MM.1S (cell line): ENCODE measurements around the gene API5.

ENCODE experiments used
- DNase-seq: peaks from one replicate; pipeline ENCODE4 v3.0.0-alpha.2; 2015
- H2AFZ ChIP-seq: fragments of 300-600 bp; sonication (generic); 2 replicates; pipeline ENCODE4 v1.6.0; 2016; ENCODE audit warnings: antibody characterized with exemption, low read length
- H3F3A ChIP-seq: fragments of 300-600 bp; sonication (generic); 2 replicates; pipeline ENCODE4 v1.6.1; 2016; ENCODE audit warnings: mild to moderate bottlenecking, antibody characterized with exemption, low read length, moderate library complexity, mixed read lengths; ENCODE audit not compliant: insufficient read depth
- H3K27ac ChIP-seq: fragments of 300-600 bp; sonication (generic); 2 replicates; pipeline ENCODE4 v1.5.1; 2016; ENCODE audit warnings: mild to moderate bottlenecking, low read length
- H3K27me3 ChIP-seq: fragments of 300-600 bp; sonication (generic); replicated peaks from 2 replicates; pipeline ENCODE4 v1.6.0; 2016; ENCODE audit warnings: low read length; ENCODE audit not compliant: insufficient read depth
- H3K36me3 ChIP-seq: fragments of 300-600 bp; sonication (generic); replicated peaks from 2 replicates; pipeline ENCODE4 v1.6.1; 2016; ENCODE audit warnings: mild to moderate bottlenecking, low read length, mixed read lengths; ENCODE audit not compliant: insufficient read depth
- H3K4me1 ChIP-seq: fragments of 300-600 bp; sonication (generic); 2 replicates; pipeline ENCODE4 v1.6.1; 2016; ENCODE audit warnings: low read length, mixed read lengths
- H3K4me2 ChIP-seq: fragments of 300-600 bp; sonication (generic); 2 replicates; pipeline ENCODE4 v1.6.0; 2016; ENCODE audit warnings: low read depth, low read length
- H3K4me3 ChIP-seq: fragments of 300-600 bp; sonication (generic); 2 replicates; pipeline ENCODE4 v1.5.1; 2016; ENCODE audit warnings: low read length, mixed read lengths
- H3K79me2 ChIP-seq: fragments of 300-600 bp; sonication (generic); 2 replicates; pipeline ENCODE4 v1.6.1; 2016; ENCODE audit warnings: mixed run types, low read length, mixed read lengths
- H3K9ac ChIP-seq: fragments of 300-600 bp; sonication (generic); 2 replicates; pipeline ENCODE4 v1.6.1; 2016; ENCODE audit warnings: low read length, mixed read lengths
- H3K9me2 ChIP-seq: fragments of 300-600 bp; sonication (generic); replicated peaks from 2 replicates; pipeline ENCODE4 v1.6.1; 2016; ENCODE audit warnings: mild to moderate bottlenecking, low read length, mixed read lengths; ENCODE audit not compliant: insufficient read depth
- H3K9me3 ChIP-seq: fragments of 300-600 bp; sonication (generic); replicated peaks from 2 replicates; pipeline ENCODE4 v1.6.1; 2016; ENCODE audit warnings: mild to moderate bottlenecking, low read length, mixed read lengths; ENCODE audit not compliant: insufficient read depth
- H4K20me1 ChIP-seq: fragments of 300-600 bp; sonication (generic); 2 replicates; pipeline ENCODE4 v1.6.1; 2016; ENCODE audit warnings: mild to moderate bottlenecking, low read length, moderate library complexity, mixed read lengths; ENCODE audit not compliant: insufficient read depth
- CTCF ChIP-seq: fragments of 300-600 bp; sonication (generic); IDR thresholded peaks from 2 replicates; pipeline ENCODE4 v1.5.1; 2016; ENCODE audit warnings: antibody characterized with exemption, low read length, mixed read lengths
- EZH2 ChIP-seq: fragments of 300-600 bp; sonication (generic); optimal IDR thresholded peaks from 2 replicates; pipeline ENCODE3; 2017; ENCODE audit warnings: low read depth, mild to moderate bottlenecking, antibody characterized with exemption, low read length, mixed read lengths
- EZH2phosphoT487 ChIP-seq: fragments of 300-600 bp; sonication (generic); IDR thresholded peaks from 2 replicates; pipeline ENCODE4 v1.6.1; 2018; ENCODE audit warnings: antibody characterized with exemption, low read length

Gene API5

DNA sequence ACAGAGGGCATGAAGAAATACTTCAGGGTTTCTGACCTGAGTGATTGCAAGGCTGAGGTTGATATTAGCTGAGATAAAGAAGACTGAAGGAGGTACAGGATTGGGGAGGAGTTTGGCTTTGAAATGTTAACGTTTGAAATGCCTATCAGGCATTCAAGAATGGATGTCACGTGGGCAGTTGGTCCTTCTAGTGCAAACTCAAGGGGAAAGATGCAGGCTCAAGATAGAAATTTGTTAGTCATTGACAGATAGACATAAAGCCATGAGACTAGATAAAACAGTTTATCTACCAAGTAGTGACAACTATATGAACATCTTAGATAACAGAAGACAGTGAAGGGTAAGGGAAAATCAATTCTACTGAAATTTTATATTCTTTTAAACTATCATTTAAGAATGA is 70.0 kb downstream of the API5 start:
- Histone ChIP-seq H3K27ac (no peak overlapping the region), H3K9me3 (no peaks in the 10 kb centered on the region), H4K20me1 (no peaks in the 10 kb centered on the region), H3F3A (no peaks in the 10 kb centered on the region; the same call in 1 of the 2 replicates), H3K36me3 (no peaks in the 10 kb centered on the region; the same call in 1 of the 2 replicates), H3K4me1 (no peaks in the 10 kb centered on the region), H3K9me2 (no peaks in the 10 kb centered on the region), H3K4me2 (no peak overlapping the region), H3K79me2 (peaks cover 17% of the 10 kb centered on the region), H3K4me3 (no peak overlapping the region), H3K27me3 (no peaks in the 10 kb centered on the region), H3K9ac (no peak overlapping the region), H2AFZ (no peak overlapping the region)
- no peak for TF ChIP-seq EZH2phosphoT487
- TF ChIP-seq EZH2, result no peak
- no peak for TF ChIP-seq CTCF
- no peak for DNase-seq

- no peaks in the 10 kb centered on the region for H3K9me2 ChIP-seq
- no peaks in the 10 kb centered on the region for H3K27me3 ChIP-seq
- no peak overlapping the region for H3K4me2 ChIP-seq
- H3K79me2 ChIP-seq, result peaks cover 16% of the 10 kb centered on the region
- DNase-seq, result no peak
- no peak overlapping the region for H2AFZ ChIP-seq
- H3K9ac ChIP-seq, result no peak overlapping the region
- no peaks in the 10 kb centered on the region for H3K9me3 ChIP-seq
- H3K27ac ChIP-seq, result no peak overlapping the region
- no peaks in the 10 kb centered on the region for H3K4me1 ChIP-seq
- no peaks in the 10 kb centered on the region for H4K20me1 ChIP-seq
- no peaks in the 10 kb centered on the region; the same call in 1 of the 2 replicates for H3K36me3 ChIP-seq
- TF ChIP-seq CTCF (no peak), EZH2phosphoT487 (no peak), EZH2 (no peak)
- no peaks in the 10 kb centered on the region; the same call in 1 of the 2 replicates for H3F3A ChIP-seq
- no peak overlapping the region for H3K4me3 ChIP-seq
These were observed 70.8 kb downstream of the API5 start for GRCh38 chr11:43382614-43383013.

DNA sequence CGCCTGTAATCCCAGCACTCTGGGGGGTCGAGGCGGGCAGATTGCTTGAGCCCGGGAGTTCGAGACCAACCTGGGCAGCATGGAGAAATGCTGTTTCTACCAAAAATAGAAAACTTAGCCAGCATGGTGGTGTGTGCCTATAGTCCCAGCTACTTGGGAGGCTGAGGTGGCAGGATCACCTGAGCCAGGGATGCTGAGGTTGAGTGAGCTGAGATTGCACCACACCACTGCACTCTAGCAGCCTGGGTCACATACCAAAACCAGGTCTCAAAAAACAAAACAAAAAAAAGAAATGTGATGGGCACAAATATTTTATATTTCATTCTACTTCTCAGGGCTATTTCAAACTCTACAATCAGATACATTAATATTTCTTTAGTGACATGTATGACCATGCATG is 72.6 kb downstream of the API5 start:
- Histone ChIP-seq H3K4me1 (no peaks in the 10 kb centered on the region), H4K20me1 (no peaks in the 10 kb centered on the region), H2AFZ (no peak overlapping the region), H3K9me3 (no peaks in the 10 kb centered on the region), H3K9ac (no peak overlapping the region), H3K4me3 (no peak overlapping the region), H3K36me3 (no peaks in the 10 kb centered on the region; the same call in 1 of the 2 replicates), H3K79me2 (peaks cover 6% of the 10 kb centered on the region; the same call in 1 of the 2 replicates), H3K27ac (no peak overlapping the region), H3K27me3 (no peaks in the 10 kb centered on the region), H3K4me2 (no peak overlapping the region), H3K9me2 (no peaks in the 10 kb centered on the region), H3F3A (no peaks in the 10 kb centered on the region; the same call in 1 of the 2 replicates)
- no peak for DNase-seq
- TF ChIP-seq EZH2phosphoT487 (no peak), EZH2 (no peak), CTCF (no peak)
